GM18508 (cell line): ENCODE measurements around the gene CLEC19A.
"Not testable (repeated sequence)": the region's sequence is repeated elsewhere in the genome, so short reads cannot be mapped to it uniquely, and the experiment has no call there.

Source experiments
- ATAC-seq: cut with Tn5 transposase; IDR thresholded peaks from one replicate; pipeline ENCODE4 v1.9.1; 2021; ENCODE audit warnings: moderate number of reproducible peaks; ENCODE audit not compliant: insufficient read depth, unreplicated experiment

CLEC19A gene

DNA sequence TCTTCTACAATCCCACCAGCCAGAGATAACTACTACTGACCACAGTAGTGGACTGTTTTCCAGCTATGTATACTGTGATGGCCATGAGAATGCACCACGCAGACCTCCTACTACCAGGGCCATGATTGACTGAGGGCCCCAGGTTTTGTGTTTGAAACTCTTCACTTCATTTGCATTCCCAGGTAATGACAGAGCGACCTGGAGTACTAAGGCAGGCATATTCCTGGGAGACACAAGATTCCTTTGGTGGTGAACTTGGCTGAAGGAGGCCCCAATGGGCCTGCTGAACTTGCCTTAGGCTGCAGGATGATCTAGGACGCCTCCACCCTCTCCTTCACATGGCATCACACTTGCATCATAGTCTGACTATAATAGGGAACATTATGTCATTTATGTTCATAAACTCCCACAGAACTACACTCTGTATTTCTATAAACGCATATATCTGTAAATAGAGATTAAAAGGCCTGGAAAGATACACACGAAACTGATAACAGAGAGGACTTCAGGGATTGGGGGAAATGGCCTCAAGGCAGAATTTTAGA is 30.4 kb downstream of the CLEC19A start:
- no peak for ATAC-seq

DNA sequence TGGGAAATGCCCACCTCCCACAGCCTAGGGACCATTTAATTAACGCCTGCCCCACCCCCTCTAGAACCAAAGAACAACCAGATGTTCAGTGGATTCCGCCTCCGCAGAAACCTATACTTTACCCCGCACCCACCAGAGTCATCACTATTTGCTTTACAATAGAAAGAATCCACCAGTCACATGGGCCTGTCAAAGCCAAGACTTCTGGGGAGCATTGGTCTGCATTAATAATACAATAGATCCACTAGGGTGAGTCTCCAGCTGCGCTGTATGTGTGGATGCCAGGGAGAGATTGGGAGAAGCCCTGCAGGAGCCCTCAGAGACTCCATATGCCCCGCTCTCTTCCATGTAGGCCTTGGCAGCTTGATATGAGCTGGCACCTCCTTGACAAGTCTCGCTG is 31.3 kb downstream of the CLEC19A start:
- ATAC-seq, result no peak

DNA sequence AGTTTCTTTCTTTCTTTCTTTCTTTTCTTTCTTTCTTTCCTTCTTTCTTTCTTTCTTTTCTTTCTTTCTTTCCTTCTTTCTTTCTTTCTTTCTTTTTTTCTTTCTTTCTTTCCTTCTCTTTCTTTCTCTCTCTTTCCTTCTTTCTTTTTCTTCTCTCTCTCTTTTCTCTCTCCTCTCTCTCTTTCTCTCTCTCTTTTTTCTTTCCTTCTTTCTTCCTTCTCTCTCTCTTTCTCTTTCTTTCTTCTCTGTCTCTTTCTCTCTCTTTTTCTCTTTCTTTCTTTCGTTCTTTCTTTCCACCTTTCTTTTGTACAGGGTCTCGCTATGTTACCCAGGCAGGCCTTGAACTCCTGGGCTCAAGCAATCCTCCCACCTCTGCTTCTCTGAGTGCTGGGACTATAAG is 35.7 kb downstream of the CLEC19A start:
- ATAC-seq, result not testable (repeated sequence)

DNA sequence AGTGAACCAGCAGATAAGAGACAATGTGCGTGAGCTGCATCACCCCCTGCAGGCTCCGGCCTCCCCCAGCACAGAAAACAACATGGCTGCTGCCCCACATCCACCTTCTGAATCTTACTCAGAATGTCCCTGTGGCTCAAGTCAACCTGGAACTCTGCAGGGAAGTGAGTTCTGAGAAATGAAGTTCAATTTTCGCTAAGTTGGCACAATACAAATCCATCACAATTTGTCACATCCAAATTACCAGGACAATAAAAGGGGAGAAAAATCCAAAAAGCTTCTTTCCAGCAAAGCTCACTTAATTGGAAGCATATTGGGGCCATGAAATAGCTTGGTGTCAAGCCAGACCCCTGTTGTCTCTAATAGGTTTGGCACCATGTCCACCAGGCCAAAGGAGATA is 38.1 kb downstream of the CLEC19A start:
- no peak for ATAC-seq

DNA sequence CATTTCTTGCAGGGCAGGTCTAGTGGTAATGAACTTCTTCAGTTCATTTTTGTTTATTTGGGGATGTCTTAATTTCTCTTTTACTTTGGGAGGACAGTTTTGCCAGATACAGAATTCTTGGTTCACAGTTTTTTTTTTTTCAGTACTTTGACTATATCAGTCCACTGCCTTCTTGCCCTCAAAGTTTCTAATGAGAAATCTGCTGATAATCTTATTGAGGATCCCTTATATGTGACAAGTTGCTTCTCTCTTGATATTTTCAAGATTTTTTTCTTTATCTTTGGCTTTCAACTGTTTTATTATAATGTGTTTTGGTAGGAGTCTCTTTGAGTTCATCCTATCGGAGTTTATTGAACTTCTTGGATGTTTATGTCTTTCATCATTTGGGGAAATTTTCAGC is 42.8 kb downstream of the CLEC19A start:
- ATAC-seq, result no peak

DNA sequence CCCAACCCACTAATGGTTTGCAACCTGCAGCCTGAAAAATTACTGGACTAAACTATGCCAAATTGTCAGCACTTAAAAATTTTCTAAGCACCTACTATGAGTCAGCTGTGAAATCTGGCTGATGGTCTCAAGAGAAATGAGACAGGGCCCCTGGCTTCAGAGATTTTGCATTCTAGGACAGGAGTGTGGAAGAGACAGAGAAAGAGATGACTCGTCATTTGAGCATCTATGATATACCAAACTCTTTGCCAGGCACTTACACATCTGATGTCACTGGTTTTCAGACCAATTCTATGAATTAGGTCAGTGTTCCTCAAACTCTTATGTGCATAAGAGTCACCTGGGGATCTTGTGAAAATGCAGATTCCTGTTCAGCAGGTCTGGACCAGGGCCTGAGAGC is 44.4 kb downstream of the CLEC19A start:
- ATAC-seq, result no peak

DNA sequence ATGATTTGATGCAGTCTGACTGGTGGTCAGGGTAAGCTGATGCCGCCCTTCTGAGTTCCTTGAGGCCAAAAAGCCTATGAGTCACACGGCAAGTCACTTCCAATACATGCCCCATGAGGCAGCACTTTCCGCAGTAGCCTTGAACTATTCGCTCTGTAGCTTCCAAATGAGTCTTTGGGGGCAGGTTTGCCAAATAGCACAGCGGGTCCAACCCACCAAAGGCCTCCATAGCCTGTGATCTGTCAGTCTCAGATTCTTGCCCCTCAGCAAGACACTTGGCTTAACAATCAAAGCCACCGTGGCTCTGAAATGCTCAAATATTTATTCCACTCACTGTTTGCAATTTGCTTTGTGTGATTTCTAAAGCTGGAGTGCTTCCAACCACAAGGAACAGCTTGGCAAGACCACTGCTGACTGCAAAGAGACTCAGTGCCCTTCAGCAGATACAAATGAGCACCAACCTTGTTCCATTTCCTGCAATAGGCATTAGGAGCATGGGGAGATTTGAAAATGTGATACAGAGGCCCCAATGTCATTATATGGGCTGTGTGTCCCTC is 45.4 kb downstream of the CLEC19A start:
- ATAC-seq, result no peak

DNA sequence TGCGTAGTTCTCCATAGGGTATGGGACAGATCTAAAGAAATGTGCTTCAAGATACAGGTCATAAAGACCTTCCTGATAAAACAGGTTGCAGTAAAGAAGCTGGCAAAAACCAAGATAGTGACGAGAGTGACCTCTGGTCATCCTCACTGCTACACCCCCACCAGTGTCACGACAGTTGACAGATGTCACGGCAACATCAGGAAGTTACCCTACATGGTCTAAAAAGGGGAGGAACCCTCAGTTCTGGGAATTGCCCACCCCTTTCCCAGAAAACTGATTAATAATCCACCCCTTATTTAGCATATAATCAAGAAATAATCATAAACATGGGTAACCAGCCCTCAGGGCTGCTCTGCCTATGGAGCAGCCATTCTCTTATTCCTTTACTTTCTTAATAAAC is 46.3 kb downstream of the CLEC19A start:
- ATAC-seq, result no peak

DNA sequence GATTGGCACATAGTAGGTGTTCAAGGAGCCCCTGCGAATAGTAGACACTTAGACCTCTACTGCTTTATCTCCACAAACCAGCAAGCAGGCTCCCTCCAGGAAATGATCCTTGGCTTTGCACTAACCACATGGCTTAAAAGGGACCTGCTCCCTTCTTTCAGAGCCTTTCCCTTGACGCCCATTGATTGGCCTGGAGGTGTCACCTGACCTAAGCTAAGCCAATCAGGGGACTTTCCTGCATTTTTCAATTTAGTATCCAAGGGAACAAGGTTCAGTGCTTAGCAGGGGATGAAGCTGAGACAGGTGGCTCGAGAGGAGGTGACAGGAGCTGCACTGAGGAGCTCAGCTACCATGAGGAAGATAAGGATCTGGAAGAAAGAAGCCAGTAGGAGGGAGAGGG is 52.8 kb downstream of the CLEC19A start:
- no peak for ATAC-seq

DNA sequence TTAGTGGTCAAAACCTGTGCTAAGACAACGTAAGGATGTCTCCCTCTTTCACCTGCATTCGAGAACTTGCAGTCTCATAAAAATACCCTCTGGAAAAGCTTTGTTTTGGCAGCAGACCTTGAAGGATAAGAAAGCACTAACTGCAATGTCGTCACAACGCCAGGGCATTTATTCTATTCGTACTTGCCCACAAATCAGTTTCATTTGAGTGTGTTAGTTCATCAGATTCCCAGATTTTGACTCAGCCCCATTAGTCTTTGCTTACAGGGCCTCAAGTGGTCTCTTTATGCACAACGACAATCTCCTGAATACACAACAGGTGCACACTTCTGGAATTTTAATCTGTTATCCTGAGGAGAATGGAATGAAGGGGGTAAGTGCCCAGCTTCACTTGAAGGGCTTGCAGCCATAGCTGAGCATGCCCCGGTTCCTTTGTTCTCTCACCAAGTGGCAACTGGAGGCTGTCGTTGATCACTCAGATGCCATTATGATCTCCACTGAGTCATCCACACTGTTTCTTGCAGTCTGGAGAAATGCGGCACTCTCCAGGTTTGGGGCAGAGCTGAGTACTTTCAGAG is 58.8 kb downstream of the CLEC19A start:
- ATAC-seq, result no peak

DNA sequence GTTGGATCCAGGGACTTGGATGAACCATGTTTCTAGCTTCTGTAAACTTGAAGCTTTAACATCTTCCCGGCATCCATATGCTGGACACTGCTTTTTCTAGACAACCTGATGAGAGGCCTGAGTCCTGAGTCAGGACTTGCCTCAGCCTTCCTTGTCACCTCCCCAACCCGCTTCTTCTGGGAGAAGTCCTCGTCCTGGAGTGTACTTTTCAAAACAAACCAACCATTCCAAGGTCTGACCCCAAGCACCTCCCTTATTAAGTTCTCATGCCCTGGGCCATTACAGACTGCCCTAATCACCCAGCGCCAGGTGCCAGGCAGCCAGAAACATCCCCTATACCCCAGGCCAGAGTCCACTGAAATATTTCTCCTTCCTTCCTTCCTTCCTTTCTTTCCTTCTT is 59.4 kb downstream of the CLEC19A start:
- no peak for ATAC-seq

DNA sequence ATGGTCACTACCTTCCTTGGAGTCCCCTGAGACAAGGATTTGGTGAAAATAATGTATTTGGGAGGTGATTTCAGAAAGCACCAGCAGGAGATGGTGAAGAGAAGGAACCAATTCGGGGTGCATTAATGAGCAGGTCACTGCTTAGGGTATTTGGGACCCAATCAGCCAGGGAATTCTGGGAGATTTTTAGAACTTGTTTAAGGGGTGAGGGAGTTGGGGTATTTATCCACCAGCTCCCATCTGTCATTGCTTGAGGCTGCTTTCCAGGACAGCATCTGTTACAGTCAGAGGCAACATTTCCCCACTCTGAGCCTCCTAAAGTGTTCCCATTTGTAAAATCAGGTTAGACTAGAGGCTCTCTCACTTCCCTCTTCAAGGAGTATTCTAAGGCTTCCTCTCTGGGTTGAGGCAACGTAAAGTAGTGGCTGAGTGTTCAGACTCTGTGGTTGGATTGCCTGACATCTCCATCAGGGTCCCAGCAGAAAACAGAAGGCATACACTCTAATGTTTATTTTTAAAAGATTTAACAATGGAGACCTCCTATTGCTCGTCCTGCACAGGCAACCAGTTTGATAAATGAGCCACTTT is 60.9 kb downstream of the CLEC19A start:
- ATAC-seq, result no peak

DNA sequence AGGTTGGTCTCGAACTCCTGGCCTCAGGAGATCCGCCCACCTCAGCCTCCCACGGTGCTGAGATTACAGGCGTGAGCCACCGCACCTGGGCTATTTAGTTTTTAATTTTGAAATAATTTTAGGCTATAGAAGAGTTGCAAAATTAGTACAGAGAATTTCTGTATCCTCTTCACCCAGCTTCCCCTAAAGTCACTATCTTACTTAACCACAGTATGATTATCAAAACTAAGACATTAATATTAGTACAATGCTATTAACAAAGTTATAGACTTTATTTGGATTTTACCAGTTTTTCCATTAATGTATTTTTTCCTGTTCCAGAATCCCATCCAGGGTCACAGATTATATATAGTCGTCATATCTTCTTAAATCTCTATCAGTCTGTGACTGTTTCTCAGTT is 62.6 kb downstream of the CLEC19A start:
- ATAC-seq, result no peak

DNA sequence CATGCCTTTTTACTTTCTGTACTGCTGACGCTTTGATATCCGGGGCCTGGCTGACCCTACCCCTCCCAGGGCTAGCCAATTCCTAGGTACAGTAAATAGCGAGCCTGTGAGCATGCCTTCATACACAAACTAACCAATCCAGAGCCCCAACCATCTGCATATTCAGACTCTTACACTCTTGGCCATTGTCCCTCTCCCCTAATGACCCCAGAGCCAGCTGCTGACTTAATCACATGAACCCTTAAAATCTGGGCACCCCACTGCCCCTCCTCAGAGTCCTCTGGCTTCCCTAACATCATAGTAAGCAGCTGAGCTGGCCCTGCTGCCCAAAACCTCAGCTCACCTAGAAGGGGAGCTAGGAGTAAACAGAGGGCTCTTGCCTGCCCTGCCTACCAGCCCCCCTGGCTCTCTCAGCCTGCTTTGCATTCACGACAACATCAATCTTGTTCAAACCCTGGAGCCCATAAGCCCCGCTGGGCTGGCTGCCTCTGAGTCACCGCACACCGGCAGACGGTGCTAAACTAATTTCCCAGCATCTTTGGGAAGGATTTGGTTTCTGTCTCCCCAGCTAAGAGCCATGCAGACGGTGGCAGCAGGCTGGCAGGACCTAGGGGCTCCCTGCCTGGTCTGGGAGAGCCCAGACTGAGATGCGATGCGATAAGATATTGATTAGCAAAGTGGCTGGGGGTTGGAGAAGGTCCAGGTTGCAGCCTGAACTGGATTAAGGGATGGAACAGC is 63.2 kb downstream of the CLEC19A start:
- no peak for ATAC-seq

DNA sequence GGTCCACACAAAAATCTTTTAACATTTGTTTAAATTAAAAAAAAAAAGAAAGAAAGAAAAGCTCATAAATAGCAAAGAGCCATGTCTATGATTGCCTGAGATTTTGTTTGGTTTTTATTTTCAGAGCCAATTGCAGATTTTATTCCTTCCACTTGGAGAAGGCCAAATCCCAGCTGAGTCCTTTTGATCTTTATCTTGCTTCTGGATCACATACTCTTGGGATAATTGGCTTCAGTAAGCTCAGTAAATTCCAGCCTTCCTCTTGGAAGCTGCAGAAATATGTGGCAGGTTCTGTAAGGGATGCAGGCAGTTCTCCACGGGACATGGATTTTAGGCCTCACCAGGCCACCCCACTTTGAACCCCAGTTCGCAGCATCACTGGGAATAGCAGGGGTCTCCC is 68.8 kb downstream of the CLEC19A start:
- ATAC-seq, result no peak

DNA sequence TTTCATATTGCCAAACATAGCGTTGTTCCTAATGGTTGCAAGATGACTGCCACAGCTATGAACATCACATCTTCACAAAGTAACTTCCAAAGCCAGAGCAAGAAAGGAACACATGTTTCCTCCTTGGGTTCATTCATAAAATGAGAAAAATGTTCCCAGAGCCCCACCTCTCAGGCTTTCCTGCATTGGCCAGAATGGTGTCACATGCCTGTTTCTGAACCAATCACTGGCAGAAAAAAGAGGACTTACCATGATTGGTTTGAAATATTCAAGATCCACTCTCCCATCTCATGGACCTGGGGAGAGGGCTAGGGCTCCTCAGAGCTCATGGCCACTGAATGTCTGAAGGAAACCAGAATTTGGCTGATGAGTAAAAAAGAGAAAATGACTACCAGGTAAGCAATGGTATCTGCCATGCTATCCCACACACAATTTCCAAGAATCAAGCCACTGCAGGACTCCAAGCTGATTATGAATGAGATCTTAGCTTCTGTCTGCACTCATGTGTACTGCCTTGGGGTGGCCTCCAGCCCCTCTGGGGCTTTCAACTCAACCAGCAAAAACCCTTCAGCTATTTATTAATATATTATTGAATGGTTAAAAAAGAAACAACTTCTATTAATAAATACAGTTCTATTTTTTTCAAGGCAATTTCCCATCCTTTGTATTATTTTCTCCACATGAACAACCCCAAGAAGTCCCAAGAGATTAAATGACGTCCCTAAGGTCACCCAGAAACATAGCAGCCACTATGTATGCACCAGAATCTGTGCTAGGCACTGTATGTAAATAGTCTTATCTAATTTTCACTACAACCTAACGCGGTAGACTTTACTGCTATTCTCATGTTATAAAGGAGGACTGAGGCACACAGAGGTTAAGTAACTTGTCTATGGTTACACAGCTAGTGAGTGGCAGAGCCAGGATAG is 70.8 kb downstream of the CLEC19A start:
- no peak for ATAC-seq

DNA sequence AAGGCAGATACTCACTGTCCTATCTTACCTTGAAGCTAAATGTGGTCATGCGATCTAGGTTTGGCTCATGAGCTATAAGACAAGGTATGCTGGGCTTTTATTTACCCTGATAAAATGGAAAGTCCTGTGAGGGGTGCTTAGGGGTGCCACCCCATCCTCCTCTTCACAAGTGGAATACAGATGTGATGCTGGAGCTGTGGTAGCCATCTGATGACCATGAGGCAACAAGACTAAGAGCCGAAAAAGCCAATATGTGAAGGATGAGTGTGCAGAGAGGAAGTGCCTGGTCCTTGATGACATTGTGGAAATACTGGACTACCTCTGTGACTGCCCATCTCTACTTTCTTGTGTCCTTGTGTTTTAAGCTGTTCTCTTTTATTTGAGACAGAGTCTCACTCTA is 74.0 kb downstream of the CLEC19A start:
- no peak for ATAC-seq
